SH-SY5Y (cell line): ENCODE data around the gene ID2.

Experiments
- GATA2 ChIP-seq: IDR thresholded peaks from 2 replicates; pipeline ENCODE4 v1.6.1; 2011; ENCODE audit warnings: mild to moderate bottlenecking, low read depth, low read length
- GATA3 ChIP-seq: IDR thresholded peaks from 2 replicates; pipeline ENCODE4 v1.6.1; 2011; ENCODE audit warnings: low read depth, mild to moderate bottlenecking, low read length, moderate library complexity

- TF ChIP-seq GATA3: no peak
- TF ChIP-seq GATA2: no peak
Observed at GRCh38 chr2:8667896-8668512, 13.9 kb upstream of the ID2 start.
